NCI-H1105 (cell line): Measurements from ENCODE around the gene ZNF140.

ENCODE experiments used
- DNase-seq: peaks from one replicate; lab custom pipeline; 2025; lab: John Stamatoyannopoulos, UW

The ZNF140 gene

GRCh38 chr12:133130038-133130807 is 49.5 kb downstream of the ZNF140 start, which contains the start of the genes ZNF10 and ZNF891:
Gene ZNF10 (plus strand): TSS chr12:133130627. CDS start chr12:133144493, 13,866 bp downstream.
Gene ZNF891 (minus strand): TSS chr12:133130274. CDS start chr12:133121918, 8,356 bp downstream.
- peak; percentile 86 for DNase-seq

DNA sequence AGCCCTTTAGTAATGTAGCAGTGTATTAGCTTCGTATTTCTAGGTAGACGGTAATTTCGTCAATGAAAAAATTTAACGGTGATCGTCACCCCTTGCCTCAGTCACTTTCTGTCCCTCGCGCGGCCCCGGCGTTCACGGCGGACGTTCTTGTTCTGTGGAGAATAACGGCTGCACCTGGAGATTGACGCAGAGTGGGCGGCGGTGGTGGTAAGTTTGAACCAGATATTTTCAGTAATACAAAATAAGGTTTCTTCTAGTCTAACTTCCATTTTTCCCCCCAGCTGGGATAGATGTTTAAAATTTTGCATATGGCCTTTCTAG is 50.0 kb downstream of the ZNF140 start:
- DNase-seq, result no peak

GRCh38 chr12:133135747-133136146 is 55.0 kb downstream of the ZNF140 start:
- DNase-seq, result no peak

- DNase-seq, result no peak
Observed at GRCh38 chr12:133145981-133146380, 65.3 kb downstream of the ZNF140 start.

DNA sequence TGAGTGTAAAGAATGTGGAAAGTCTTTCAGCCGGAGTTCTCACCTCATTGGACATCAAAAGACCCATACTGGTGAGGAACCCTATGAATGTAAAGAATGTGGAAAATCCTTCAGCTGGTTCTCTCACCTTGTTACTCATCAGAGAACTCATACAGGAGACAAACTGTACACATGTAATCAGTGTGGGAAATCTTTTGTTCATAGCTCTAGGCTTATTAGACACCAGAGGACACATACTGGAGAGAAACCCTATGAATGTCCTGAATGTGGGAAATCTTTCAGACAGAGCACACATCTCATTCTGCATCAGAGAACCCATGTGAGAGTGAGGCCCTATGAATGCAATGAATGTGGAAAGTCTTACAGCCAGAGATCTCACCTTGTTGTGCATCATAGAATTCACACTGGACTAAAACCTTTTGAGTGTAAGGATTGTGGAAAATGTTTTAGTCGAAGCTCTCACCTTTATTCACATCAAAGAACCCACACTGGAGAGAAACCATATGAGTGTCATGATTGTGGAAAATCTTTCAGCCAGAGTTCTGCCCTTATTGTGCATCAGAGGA is 75.5 kb downstream of the ZNF140 start:
- DNase-seq, result no peak
